ENCODE measurements around the gene FAM229B. TPM values are rescaled to one million over a fixed set of nuclear protein-coding genes. Genes with fewer than 3 reads are reported as not detected.

FAM229B gene, protein sequence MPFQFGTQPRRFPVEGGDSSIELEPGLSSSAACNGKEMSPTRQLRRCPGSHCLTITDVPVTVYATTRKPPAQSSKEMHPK
- polyA plus RNA-seq: 15.2 TPM
- long read RNA-seq, donor 1, transcript FAM229B-201 (4 exons, 2,543 nt): major isoform, 6 of 6 reads
- long read RNA-seq, donor 1, partial matches to known transcripts: 0 of 6 reads
- long read RNA-seq, donor 1, other reads (novel, unspliced or antisense): 0 of 6 reads
- long read RNA-seq, donor 2, transcript FAM229B-201 (4 exons, 2,543 nt): major isoform, 8 of 8 reads
- long read RNA-seq, donor 2, partial matches to known transcripts: 0 of 8 reads
- long read RNA-seq, donor 2, other reads (novel, unspliced or antisense): 0 of 8 reads
- long read RNA-seq, donor 3, transcript FAM229B-201 (4 exons, 2,543 nt): major isoform, 6 of 6 reads
- long read RNA-seq, donor 3, partial matches to known transcripts: 0 of 6 reads
- long read RNA-seq, donor 3, other reads (novel, unspliced or antisense): 0 of 6 reads
- long read RNA-seq, donor 4, partial matches to known transcripts: 0 of 2 reads
- long read RNA-seq, donor 4, other reads (novel, unspliced or antisense): 0 of 2 reads
- long read RNA-seq, donor 5, partial matches to known transcripts: 0 of 3 reads
- long read RNA-seq, donor 5, other reads (novel, unspliced or antisense): 0 of 3 reads
- long read RNA-seq, donor 6, transcript FAM229B-201 (4 exons, 2,543 nt): major isoform, 11 of 11 reads
- long read RNA-seq, donor 6, partial matches to known transcripts: 0 of 11 reads
- long read RNA-seq, donor 6, other reads (novel, unspliced or antisense): 0 of 11 reads
- long read RNA-seq, donor 7, transcript FAM229B-201 (4 exons, 2,543 nt): major isoform, 5 of 5 reads
- long read RNA-seq, donor 7, partial matches to known transcripts: 0 of 5 reads
- long read RNA-seq, donor 7, other reads (novel, unspliced or antisense): 0 of 5 reads
- long read RNA-seq, donor 8, transcript FAM229B-201 (4 exons, 2,543 nt): major isoform, 15 of 15 reads
- long read RNA-seq, donor 8, partial matches to known transcripts: 0 of 15 reads
- long read RNA-seq, donor 8, other reads (novel, unspliced or antisense): 0 of 15 reads
- long read RNA-seq, donor 9, transcript FAM229B-201 (4 exons, 2,543 nt): major isoform, 12 of 12 reads
- long read RNA-seq, donor 9, partial matches to known transcripts: 0 of 12 reads
- long read RNA-seq, donor 9, other reads (novel, unspliced or antisense): 0 of 12 reads
- long read RNA-seq, donor 10, transcript FAM229B-201 (4 exons, 2,543 nt): major isoform, 5 of 5 reads
- long read RNA-seq, donor 10, partial matches to known transcripts: 0 of 5 reads
- long read RNA-seq, donor 10, other reads (novel, unspliced or antisense): 0 of 5 reads
- long read RNA-seq, donor 11, transcript FAM229B-201 (4 exons, 2,543 nt): major isoform, 6 of 6 reads
- long read RNA-seq, donor 11, partial matches to known transcripts: 0 of 6 reads
- long read RNA-seq, donor 11, other reads (novel, unspliced or antisense): 0 of 6 reads

GRCh38 chr6:112087136-112087911 is at the start of gene FAM229B, which contains the start of gene TUBE1:
Gene FAM229B, plus strand, starts transcription at chr6:112087591. Its CDS starts 11,693 bp downstream, at chr6:112099284.
Gene TUBE1, minus strand, starts transcription at chr6:112087482. Its CDS starts 48 bp downstream, at chr6:112087434.
- Histone ChIP-seq H3K27me3 (ENCODE audit: control insufficient read depth, insufficient read depth, low read length) (peaks cover 2% of the 10 kb centered on the region), H3K36me3 (ENCODE audit: control insufficient read depth, insufficient read depth, low read length) (peaks cover 11% of the 10 kb centered on the region), H3K4me3 (ENCODE audit: low read length) (peak within 1 kb of the TSS; percentile 78), H3K4me1 (ENCODE audit: control insufficient read depth, insufficient read depth, low read length) (no peaks in the 10 kb centered on the region), H3K27ac (ENCODE audit: low read length) (peak within 1 kb of the TSS; percentile 78), H3K9me3 (ENCODE audit: control insufficient read depth, low read depth, low read length) (no peaks in the 10 kb centered on the region)
- no CpG with 5 or more reads among the region's 60 CpGs for WGBS (ENCODE audit: insufficient coverage, low lambda C conversion rate)
- peak; percentile 94 to 97 for DNase-seq

DNA sequence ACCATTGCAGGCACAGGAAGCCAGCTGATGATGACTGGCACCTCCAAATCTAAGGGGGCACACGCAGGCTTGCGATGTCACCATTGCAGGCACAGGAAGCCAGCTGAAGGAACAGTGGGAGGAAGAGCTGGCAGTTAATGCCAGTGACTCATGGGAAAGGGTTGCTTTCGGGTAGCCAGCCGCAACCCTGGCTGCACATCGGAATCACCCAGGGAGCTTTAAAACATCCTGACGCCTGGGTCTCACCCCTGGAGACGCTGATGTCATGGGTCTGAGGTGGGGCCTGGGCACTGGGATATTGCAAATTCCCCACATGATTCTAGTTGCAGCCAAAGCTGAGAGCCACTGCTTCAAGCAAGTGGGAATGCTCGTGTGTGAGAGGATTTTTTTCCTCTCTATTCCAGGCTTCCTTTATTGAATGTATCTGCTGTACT is 49.6 kb upstream of the FAM229B start:
- no peaks in the 10 kb centered on the region for H3K36me3 ChIP-seq (ENCODE audit: control insufficient read depth, insufficient read depth, low read length)
- no peak overlapping the region for H3K27ac ChIP-seq (ENCODE audit: low read length)
- no peaks in the 10 kb centered on the region for H3K9me3 ChIP-seq (ENCODE audit: control insufficient read depth, low read depth, low read length)
- H3K4me1 ChIP-seq (ENCODE audit: control insufficient read depth, insufficient read depth, low read length): no peaks in the 10 kb centered on the region
- WGBS (ENCODE audit: insufficient coverage, low lambda C conversion rate): no CpG with 5 or more reads among the region's 8 CpGs
- peaks cover 8% of the 10 kb centered on the region for H3K27me3 ChIP-seq (ENCODE audit: control insufficient read depth, insufficient read depth, low read length)
- no peak for DNase-seq
- H3K4me3 ChIP-seq (ENCODE audit: low read length): no peak overlapping the region

DNA sequence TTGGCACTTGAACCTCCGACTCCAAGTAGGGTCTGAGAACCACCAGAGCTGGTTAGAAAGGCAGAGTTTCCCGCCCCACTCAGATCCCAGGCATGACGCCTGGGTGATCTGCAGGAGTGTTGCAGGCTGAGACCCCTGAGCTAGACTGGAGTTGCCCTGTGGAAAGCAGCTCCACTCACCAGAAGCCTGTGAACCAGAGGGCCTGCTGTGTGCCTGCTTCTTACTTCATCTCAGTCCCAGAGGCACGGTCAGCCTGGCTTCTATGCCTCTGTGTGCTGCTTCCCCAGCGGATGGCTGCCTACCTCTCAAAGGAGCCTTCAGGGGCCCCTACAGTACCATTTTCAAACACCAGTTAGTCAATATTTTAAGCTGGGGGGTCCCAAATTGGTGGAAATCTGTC is 49.1 kb upstream of the FAM229B start:
- Histone ChIP-seq H3K27ac (ENCODE audit: low read length) (no peak overlapping the region), H3K27me3 (ENCODE audit: control insufficient read depth, insufficient read depth, low read length) (peaks cover 8% of the 10 kb centered on the region), H3K4me3 (ENCODE audit: low read length) (no peak overlapping the region), H3K9me3 (ENCODE audit: control insufficient read depth, low read depth, low read length) (no peaks in the 10 kb centered on the region), H3K4me1 (ENCODE audit: control insufficient read depth, insufficient read depth, low read length) (no peaks in the 10 kb centered on the region), H3K36me3 (ENCODE audit: control insufficient read depth, insufficient read depth, low read length) (no peaks in the 10 kb centered on the region)
- WGBS (ENCODE audit: insufficient coverage, low lambda C conversion rate): no CpG with 5 or more reads among the region's 5 CpGs
- DNase-seq: no peak

DNA sequence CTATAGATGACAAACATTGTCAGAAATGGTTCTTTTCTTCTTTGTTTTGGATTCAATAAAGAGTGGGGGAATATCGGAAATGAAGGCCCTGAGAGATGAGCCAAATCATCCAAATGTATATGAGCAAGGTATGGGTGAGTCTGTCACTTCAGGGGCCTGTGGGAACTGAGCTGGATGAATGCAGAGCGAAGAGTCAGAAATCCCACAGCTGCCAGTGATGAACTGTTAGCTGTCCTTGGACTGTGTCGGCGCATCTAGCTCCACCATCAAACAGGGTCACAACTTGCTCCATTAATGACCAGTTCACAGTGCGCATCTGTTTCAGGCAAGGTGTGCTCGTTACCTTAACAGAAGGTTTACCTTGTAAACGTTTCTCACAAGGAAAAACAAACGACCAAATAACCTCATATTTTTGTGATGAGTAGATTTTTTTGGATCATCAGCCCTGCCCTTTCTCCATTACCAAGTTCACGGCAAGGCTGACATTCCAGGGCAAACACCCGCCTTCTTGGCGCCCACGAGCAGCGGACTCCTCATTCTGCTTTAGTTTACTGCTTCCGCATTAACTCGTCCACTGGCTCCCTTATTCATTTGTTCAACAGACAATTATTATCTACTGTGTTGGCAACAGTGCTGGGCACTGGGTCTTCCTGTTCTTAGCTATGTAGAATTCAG is 48.5 kb upstream of the FAM229B start:
- 81% methylated on average over 7 of the region's 15 CpGs for whole genome bisulfite sequencing (ENCODE audit: insufficient coverage, low lambda C conversion rate)

GRCh38 chr6:112039431-112039770 is 48.0 kb upstream of the FAM229B start:
- Histone ChIP-seq H3K4me3 (ENCODE audit: low read length) (no peak overlapping the region), H3K27ac (ENCODE audit: low read length) (no peak overlapping the region), H3K36me3 (ENCODE audit: control insufficient read depth, insufficient read depth, low read length) (no peaks in the 10 kb centered on the region), H3K9me3 (ENCODE audit: control insufficient read depth, low read depth, low read length) (no peaks in the 10 kb centered on the region), H3K4me1 (ENCODE audit: control insufficient read depth, insufficient read depth, low read length) (no peaks in the 10 kb centered on the region), H3K27me3 (ENCODE audit: control insufficient read depth, insufficient read depth, low read length) (peaks cover 5% of the 10 kb centered on the region)
- no CpG with 5 or more reads among the region's 2 CpGs for WGBS (ENCODE audit: insufficient coverage, low lambda C conversion rate)
- no peak for DNase-seq

More for the DNA sequence above, 48.5 kb upstream of the FAM229B start:
- DNase-seq: no peak
- peaks cover 5% of the 10 kb centered on the region for H3K27me3 ChIP-seq (ENCODE audit: control insufficient read depth, insufficient read depth, low read length)
- H3K36me3 ChIP-seq (ENCODE audit: control insufficient read depth, insufficient read depth, low read length): no peaks in the 10 kb centered on the region
- H3K4me1 ChIP-seq (ENCODE audit: control insufficient read depth, insufficient read depth, low read length): no peaks in the 10 kb centered on the region
- no peaks in the 10 kb centered on the region for H3K9me3 ChIP-seq (ENCODE audit: control insufficient read depth, low read depth, low read length)
- H3K27ac ChIP-seq (ENCODE audit: low read length): no peak overlapping the region
- H3K4me3 ChIP-seq (ENCODE audit: low read length): no peak overlapping the region

GRCh38 chr6:112040956-112041355 is 46.4 kb upstream of the FAM229B start:
- Histone ChIP-seq H3K27me3 (ENCODE audit: control insufficient read depth, insufficient read depth, low read length) (peaks cover 5% of the 10 kb centered on the region), H3K36me3 (ENCODE audit: control insufficient read depth, insufficient read depth, low read length) (no peaks in the 10 kb centered on the region), H3K27ac (ENCODE audit: low read length) (no peak overlapping the region), H3K4me3 (ENCODE audit: low read length) (no peak overlapping the region), H3K9me3 (ENCODE audit: control insufficient read depth, low read depth, low read length) (no peaks in the 10 kb centered on the region), H3K4me1 (ENCODE audit: control insufficient read depth, insufficient read depth, low read length) (no peaks in the 10 kb centered on the region)
- no peak for DNase-seq
- WGBS (ENCODE audit: insufficient coverage, low lambda C conversion rate): no CpG with 5 or more reads among the region's 1 CpG

DNA sequence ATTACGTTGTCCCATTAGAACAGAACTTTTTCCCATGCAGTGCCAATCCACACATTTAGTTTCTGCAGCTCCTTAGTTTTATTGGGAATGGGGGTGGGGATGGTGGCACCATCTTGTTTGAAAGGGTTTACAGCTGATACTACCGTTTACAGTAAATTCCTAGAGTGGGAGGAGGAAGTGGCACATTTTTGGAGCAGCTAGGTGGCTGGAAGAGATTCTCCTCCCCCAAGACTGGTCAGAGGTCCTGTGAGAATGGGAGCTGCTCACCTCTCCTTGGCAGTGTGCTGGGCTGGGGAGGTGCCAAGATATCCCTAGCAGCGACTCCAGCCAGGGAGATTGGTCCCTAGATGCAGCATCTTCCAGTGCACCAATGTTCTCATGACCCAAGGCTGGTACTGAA is 45.9 kb upstream of the FAM229B start:
- H3K36me3 ChIP-seq (ENCODE audit: control insufficient read depth, insufficient read depth, low read length): no peaks in the 10 kb centered on the region
- H3K27ac ChIP-seq (ENCODE audit: low read length): no peak overlapping the region
- H3K4me1 ChIP-seq (ENCODE audit: control insufficient read depth, insufficient read depth, low read length): no peaks in the 10 kb centered on the region
- peaks cover 5% of the 10 kb centered on the region for H3K27me3 ChIP-seq (ENCODE audit: control insufficient read depth, insufficient read depth, low read length)
- H3K9me3 ChIP-seq (ENCODE audit: control insufficient read depth, low read depth, low read length): no peaks in the 10 kb centered on the region
- no CpG with 5 or more reads among the region's 3 CpGs for WGBS (ENCODE audit: insufficient coverage, low lambda C conversion rate)
- no peak for DNase-seq
- no peak overlapping the region for H3K4me3 ChIP-seq (ENCODE audit: low read length)

DNA sequence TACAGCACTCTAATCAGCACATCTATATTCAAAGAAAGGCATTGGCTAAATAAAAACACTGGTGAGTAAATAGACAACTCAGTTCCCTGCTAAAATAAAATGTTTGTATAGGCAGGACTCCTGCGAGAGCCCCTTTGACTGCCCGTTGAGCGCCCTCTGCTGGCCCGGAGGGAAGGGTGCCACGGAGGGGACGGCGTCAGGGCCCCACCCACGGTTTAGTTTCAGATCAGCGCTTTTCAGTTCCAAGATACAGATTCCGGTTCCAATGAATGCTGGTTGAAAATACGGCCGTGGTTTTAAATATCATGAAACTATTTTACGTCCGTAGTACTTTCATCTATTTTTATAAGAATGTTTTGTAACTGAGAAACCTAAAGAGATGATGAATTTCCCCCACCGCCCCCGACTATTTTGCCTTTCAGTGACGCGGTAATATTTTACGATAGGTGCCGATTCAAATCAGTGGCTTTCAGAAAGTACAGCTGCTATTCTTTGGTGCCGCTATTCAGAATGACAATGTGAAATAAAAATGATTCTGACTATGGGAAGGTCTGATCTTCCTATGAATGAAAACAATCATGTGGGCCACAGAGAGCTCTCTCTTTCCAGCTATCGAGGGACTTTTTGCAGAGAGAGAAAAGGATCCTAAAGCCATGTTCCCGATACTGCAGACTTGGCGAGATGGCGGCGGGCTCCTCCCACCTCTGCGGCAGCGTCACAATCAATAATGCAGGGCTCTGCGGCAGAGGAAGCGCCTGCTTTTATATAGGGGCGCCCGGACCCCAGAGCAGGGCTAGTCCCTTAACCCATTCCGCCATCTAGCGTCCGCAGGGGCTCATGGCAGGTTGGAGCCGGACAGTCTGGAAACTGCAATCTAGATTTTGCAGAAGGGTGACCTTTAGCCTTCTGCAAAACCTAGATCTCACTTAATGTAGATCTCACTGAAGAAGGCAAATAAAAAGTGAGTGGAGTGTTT is 44.1 kb upstream of the FAM229B start:
- peak; percentile 85 to 89 for DNase-seq
- H3K4me1 ChIP-seq (ENCODE audit: control insufficient read depth, insufficient read depth, low read length): no peaks in the 10 kb centered on the region
- no peaks in the 10 kb centered on the region for H3K36me3 ChIP-seq (ENCODE audit: control insufficient read depth, insufficient read depth, low read length)
- H3K27ac ChIP-seq (ENCODE audit: low read length): peak overlapping the region; percentile 89
- peak overlapping the region; percentile 70 for H3K4me3 ChIP-seq (ENCODE audit: low read length)
- peaks cover 5% of the 10 kb centered on the region for H3K9me3 ChIP-seq (ENCODE audit: control insufficient read depth, low read depth, low read length)
- peaks cover 5% of the 10 kb centered on the region for H3K27me3 ChIP-seq (ENCODE audit: control insufficient read depth, insufficient read depth, low read length)
- 0% methylated on average over 2 of the region's 36 CpGs for WGBS (ENCODE audit: insufficient coverage, low lambda C conversion rate)

All from large intestine (tissue), 12 donors.